Measurements from ENCODE around the gene CNGA4.

CNGA4 gene

GRCh38 chr11:6209801-6210200 lies 29.1 kb upstream of the CNGA4 start:
- H3K27ac ChIP-seq (ENCODE audit: low read length), result no peak overlapping the region
- H3K9me3 ChIP-seq (ENCODE audit: insufficient read depth, low read length, severe bottlenecking), result no peaks in the 10 kb centered on the region
- no peaks in the 10 kb centered on the region for H3K79me2 ChIP-seq (ENCODE audit: insufficient read depth, low read length)
- no peaks in the 10 kb centered on the region for H3K4me1 ChIP-seq (ENCODE audit: insufficient read depth, low read length)
- H3K4me2 ChIP-seq (ENCODE audit: insufficient read depth, low read length), result no peak overlapping the region
- ATAC-seq (ENCODE audit: insufficient read depth, low read depth), result no peak
- H3K9ac ChIP-seq (ENCODE audit: low read depth, low read length), result no peak overlapping the region
- H4K20me1 ChIP-seq (ENCODE audit: insufficient read depth, low read length), result 0 out of 2 replicates have a peak, but pooled peaks cover 3% of the 10 kb centered on the region
- H3K36me3 ChIP-seq (ENCODE audit: insufficient read depth, low read length), result peaks cover 47% of the 10 kb centered on the region
- no peaks in the 10 kb centered on the region for H3K27me3 ChIP-seq (ENCODE audit: insufficient read depth, low read length, poor library complexity)
- TF ChIP-seq, protein P1, sequence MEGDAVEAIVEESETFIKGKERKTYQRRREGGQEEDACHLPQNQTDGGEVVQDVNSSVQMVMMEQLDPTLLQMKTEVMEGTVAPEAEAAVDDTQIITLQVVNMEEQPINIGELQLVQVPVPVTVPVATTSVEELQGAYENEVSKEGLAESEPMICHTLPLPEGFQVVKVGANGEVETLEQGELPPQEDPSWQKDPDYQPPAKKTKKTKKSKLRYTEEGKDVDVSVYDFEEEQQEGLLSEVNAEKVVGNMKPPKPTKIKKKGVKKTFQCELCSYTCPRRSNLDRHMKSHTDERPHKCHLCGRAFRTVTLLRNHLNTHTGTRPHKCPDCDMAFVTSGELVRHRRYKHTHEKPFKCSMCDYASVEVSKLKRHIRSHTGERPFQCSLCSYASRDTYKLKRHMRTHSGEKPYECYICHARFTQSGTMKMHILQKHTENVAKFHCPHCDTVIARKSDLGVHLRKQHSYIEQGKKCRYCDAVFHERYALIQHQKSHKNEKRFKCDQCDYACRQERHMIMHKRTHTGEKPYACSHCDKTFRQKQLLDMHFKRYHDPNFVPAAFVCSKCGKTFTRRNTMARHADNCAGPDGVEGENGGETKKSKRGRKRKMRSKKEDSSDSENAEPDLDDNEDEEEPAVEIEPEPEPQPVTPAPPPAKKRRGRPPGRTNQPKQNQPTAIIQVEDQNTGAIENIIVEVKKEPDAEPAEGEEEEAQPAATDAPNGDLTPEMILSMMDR (IDR thresholded peaks at IDR 0.05; ENCODE audit: borderline replicate concordance, extremely low read depth, low read length, poor library complexity, severe bottlenecking), result no peak
- TF ChIP-seq EZH2 (IDR thresholded peaks at IDR 0.05; ENCODE audit: borderline replicate concordance, low read depth, low read length, severe bottlenecking), result no peak
- H3K4me3 ChIP-seq (ENCODE audit: low read depth in 1 of 2, low read length in 2 of 2), result no peak overlapping the region
- DNase-seq, result no peak
- no peak overlapping the region for H2AFZ ChIP-seq (ENCODE audit: low read depth, low read length)

GRCh38 chr11:6210274-6210955 lies 28.5 kb upstream of the CNGA4 start:
- Histone ChIP-seq H2AFZ (ENCODE audit: low read depth, low read length) (no peak overlapping the region), H3K9me3 (ENCODE audit: insufficient read depth, low read length, severe bottlenecking) (no peaks in the 10 kb centered on the region), H3K79me2 (ENCODE audit: insufficient read depth, low read length) (no peaks in the 10 kb centered on the region), H3K27ac (ENCODE audit: low read length) (no peak overlapping the region), H3K9ac (ENCODE audit: low read depth, low read length) (no peak overlapping the region), H4K20me1 (ENCODE audit: insufficient read depth, low read length) (0 out of 2 replicates have a peak, but pooled peaks cover 3% of the 10 kb centered on the region), H3K4me2 (ENCODE audit: insufficient read depth, low read length) (no peak overlapping the region), H3K4me1 (ENCODE audit: insufficient read depth, low read length) (no peaks in the 10 kb centered on the region), H3K27me3 (ENCODE audit: insufficient read depth, low read length, poor library complexity) (no peaks in the 10 kb centered on the region), H3K36me3 (ENCODE audit: insufficient read depth, low read length) (peaks cover 51% of the 10 kb centered on the region), H3K4me3 (ENCODE audit: low read depth in 1 of 2, low read length in 2 of 2) (no peak overlapping the region)
- DNase-seq (no peak), ATAC-seq (ENCODE audit: insufficient read depth, low read depth) (no peak)
- TF ChIP-seq, protein P1 (IDR thresholded peaks at IDR 0.05; ENCODE audit: borderline replicate concordance, extremely low read depth, low read length, poor library complexity, severe bottlenecking), result no peak
- no peak for TF ChIP-seq EZH2 (IDR thresholded peaks at IDR 0.05; ENCODE audit: borderline replicate concordance, low read depth, low read length, severe bottlenecking)

DNA sequence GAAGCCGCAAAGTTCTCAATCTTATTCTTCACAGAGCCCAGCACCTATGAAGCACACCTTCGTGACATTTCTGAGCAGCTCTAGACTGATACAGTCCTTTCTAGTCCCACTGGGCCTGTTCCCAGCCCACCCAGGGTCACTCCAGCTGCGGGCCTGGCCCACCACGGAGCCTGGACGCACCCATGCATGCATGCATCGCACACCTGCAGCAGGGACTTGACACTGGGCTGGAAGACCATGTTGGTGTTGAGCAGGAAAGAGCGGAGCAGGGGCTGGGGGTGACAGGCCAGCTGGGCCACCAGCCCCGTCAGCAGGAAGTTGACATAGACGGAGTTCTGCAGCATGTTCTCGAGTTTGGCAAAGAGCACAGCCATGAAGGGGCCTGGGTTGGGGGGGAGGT lies 24.4 kb upstream of the CNGA4 start:
- H3K4me1 ChIP-seq (ENCODE audit: insufficient read depth, low read length), result no peaks in the 10 kb centered on the region
- ATAC-seq (ENCODE audit: insufficient read depth, low read depth) (no peak), DNase-seq (no peak)
- no peaks in the 10 kb centered on the region for H3K79me2 ChIP-seq (ENCODE audit: insufficient read depth, low read length)
- H4K20me1 ChIP-seq (ENCODE audit: insufficient read depth, low read length), result 0 out of 2 replicates have a peak, but pooled peaks cover under 1% of the 10 kb centered on the region
- H3K36me3 ChIP-seq (ENCODE audit: insufficient read depth, low read length), result peaks cover 78% of the 10 kb centered on the region
- no peaks in the 10 kb centered on the region for H3K9me3 ChIP-seq (ENCODE audit: insufficient read depth, low read length, severe bottlenecking)
- H3K4me2 ChIP-seq (ENCODE audit: insufficient read depth, low read length), result no peak overlapping the region
- no peak overlapping the region for H3K27ac ChIP-seq (ENCODE audit: low read length)
- H2AFZ ChIP-seq (ENCODE audit: low read depth, low read length), result no peak overlapping the region
- H3K9ac ChIP-seq (ENCODE audit: low read depth, low read length), result no peak overlapping the region
- no peaks in the 10 kb centered on the region for H3K27me3 ChIP-seq (ENCODE audit: insufficient read depth, low read length, poor library complexity)
- TF ChIP-seq, protein P1 (IDR thresholded peaks at IDR 0.05; ENCODE audit: borderline replicate concordance, extremely low read depth, low read length, poor library complexity, severe bottlenecking), result no peak
- TF ChIP-seq EZH2 (IDR thresholded peaks at IDR 0.05; ENCODE audit: borderline replicate concordance, low read depth, low read length, severe bottlenecking), result no peak
- no peak overlapping the region for H3K4me3 ChIP-seq (ENCODE audit: low read depth in 1 of 2, low read length in 2 of 2)
